Brain microvascular endothelial cell (primary cell): Measurements from ENCODE around the gene SECISBP2.
"Not testable (repeated sequence)": the region's sequence is repeated elsewhere in the genome, so short reads cannot be mapped to it uniquely, and the experiment has no call there.

Experiments used
- DNase-seq: peaks from one replicate; pipeline ENCODE4 v3.0.0-alpha.2; 2020
- H3K27ac ChIP-seq: fragments of 250-450 bp; sonication (Bioruptor Pico); 2 replicates; pipeline ENCODE4 v1.5.1; 2020; ENCODE audit warnings: mild to moderate bottlenecking, moderate library complexity
- H3K27me3 ChIP-seq: fragments of 250-450 bp; sonication (Bioruptor Pico); replicated peaks from 2 replicates; pipeline ENCODE4 v1.5.1; 2020; ENCODE audit warnings: mild to moderate bottlenecking
- H3K36me3 ChIP-seq: fragments of 250-450 bp; sonication (Bioruptor Pico); replicated peaks from 2 replicates; pipeline ENCODE4 v1.5.1; 2020; ENCODE audit warnings: mild to moderate bottlenecking
- H3K4me3 ChIP-seq: 2 replicates; pipeline ENCODE4 v1.5.1; 2011; ENCODE audit warnings: low read depth, mild to moderate bottlenecking, control low read depth, low read length, moderate library complexity
- CTCF ChIP-seq: IDR thresholded peaks from 2 replicates; pipeline ENCODE4 v1.5.1; 2011; ENCODE audit warnings: low read depth, mild to moderate bottlenecking, moderate library complexity, low read length, control low read depth, inconsistent platforms; ENCODE audit errors: missing control alignments
- in situ Hi-C: cut with HindIII; loops from 2 replicates; pipeline ENCODE4 v1.10.0; 2017; ENCODE audit warnings: low sequenced_read_pairs, low pct_ligation_motif_present

The SECISBP2 gene

GRCh38 chr9:89340332-89340731 is 22.0 kb downstream of the SECISBP2 start:
- no peak overlapping the region for H3K4me3 ChIP-seq
- peaks cover 44% of the 10 kb centered on the region for H3K36me3 ChIP-seq
- H3K27ac ChIP-seq: no peak overlapping the region
- no peak for TF ChIP-seq CTCF
- DNase-seq: no peak
- in situ Hi-C loops: no loop called here
- no peaks in the 10 kb centered on the region for H3K27me3 ChIP-seq

- H3K36me3 ChIP-seq: peaks cover 49% of the 10 kb centered on the region
- TF ChIP-seq CTCF: no peak
- H3K4me3 ChIP-seq: no peak overlapping the region
- no peak for DNase-seq
- in situ Hi-C loops: no loop called here
- no peaks in the 10 kb centered on the region for H3K27me3 ChIP-seq
- no peak overlapping the region for H3K27ac ChIP-seq
These were observed 23.9 kb downstream of the SECISBP2 start for GRCh38 chr9:89342213-89342612.

- Histone ChIP-seq H3K4me3 (no peak overlapping the region), H3K27me3 (no peaks in the 10 kb centered on the region), H3K36me3 (peaks cover 45% of the 10 kb centered on the region), H3K27ac (no peak overlapping the region)
- in situ Hi-C loops: no loop called here
- peak; percentile 4 for TF ChIP-seq CTCF
- DNase-seq: no peak
These were observed 24.6 kb downstream of the SECISBP2 start for GRCh38 chr9:89342948-89343347.

- in situ Hi-C loops, H3K27me3 ChIP-seq, DNase-seq, H3K4me3 ChIP-seq, H3K27ac ChIP-seq: not testable (repeated sequence)
- H3K36me3 ChIP-seq: peaks cover 53% of the 10 kb centered on the region
These were observed 25.5 kb downstream of the SECISBP2 start for GRCh38 chr9:89343812-89344211.

- in situ Hi-C loops: no loop called here
- Histone ChIP-seq H3K27ac (no peak overlapping the region), H3K27me3 (no peaks in the 10 kb centered on the region), H3K36me3 (peaks cover 48% of the 10 kb centered on the region), H3K4me3 (no peak overlapping the region)
- TF ChIP-seq CTCF: no peak
- DNase-seq: no peak
These were observed 27.2 kb downstream of the SECISBP2 start for GRCh38 chr9:89345476-89345875.

GRCh38 chr9:89346696-89347095 is 28.4 kb downstream of the SECISBP2 start:
- Histone ChIP-seq H3K4me3 (no peak overlapping the region), H3K27ac (no peak overlapping the region), H3K36me3 (peaks cover 52% of the 10 kb centered on the region), H3K27me3 (no peaks in the 10 kb centered on the region)
- in situ Hi-C loops: no loop called here
- TF ChIP-seq CTCF: no peak
- DNase-seq: no peak
